Activated CD8-positive, alpha-beta memory T cell treated with anti-CD3 and anti-CD28 coated beads, Interleukin-2, amount 50 U/mL, for 48 hours (primary cell): ENCODE results near the gene KSR2.
"Not testable (repeated sequence)": the region's sequence is repeated elsewhere in the genome, so short reads cannot be mapped to it uniquely, and the experiment has no call there.

Experiments used
- DNase-seq: peaks from one replicate; pipeline ENCODE4 v3.0.0-alpha.2; 2020

KSR2 gene

GRCh38 chr12:117967512-117967911 lies 1.3 kb downstream of the KSR2 start:
- no peak for DNase-seq

GRCh38 chr12:117967043-117967442 lies 1.7 kb downstream of the KSR2 start:
- no peak for DNase-seq

GRCh38 chr12:117966511-117966910 lies 2.3 kb downstream of the KSR2 start:
- no peak for DNase-seq

- no peak for DNase-seq
These were observed 5.0 kb downstream of the KSR2 start for GRCh38 chr12:117963836-117964235.

GRCh38 chr12:117936722-117937484 lies 31.9 kb downstream of the KSR2 start:
- no peak for DNase-seq

- no peak for DNase-seq
These were observed 35.2 kb downstream of the KSR2 start for GRCh38 chr12:117933545-117933944.

GRCh38 chr12:117926391-117926899 lies 42.3 kb downstream of the KSR2 start:
- DNase-seq: no peak

GRCh38 chr12:117921929-117922777 lies 46.6 kb downstream of the KSR2 start:
- DNase-seq: no peak

GRCh38 chr12:117919479-117919878 lies 49.3 kb downstream of the KSR2 start:
- DNase-seq: no peak

GRCh38 chr12:117914686-117915085 lies 54.1 kb downstream of the KSR2 start:
- DNase-seq: no peak

GRCh38 chr12:117912756-117913155 lies 56.0 kb downstream of the KSR2 start:
- DNase-seq: no peak

- DNase-seq: no peak
These were observed 60.4 kb downstream of the KSR2 start for GRCh38 chr12:117908411-117908810.

GRCh38 chr12:117907108-117907689 lies 61.6 kb downstream of the KSR2 start:
- no peak for DNase-seq

GRCh38 chr12:117904051-117904450 lies 64.7 kb downstream of the KSR2 start:
- no peak for DNase-seq

- no peak for DNase-seq
These were observed 65.5 kb downstream of the KSR2 start for GRCh38 chr12:117903110-117903840.

- no peak for DNase-seq
These were observed 67.2 kb downstream of the KSR2 start for GRCh38 chr12:117901631-117902030.

- no peak for DNase-seq
These were observed 68.2 kb downstream of the KSR2 start for GRCh38 chr12:117900561-117900960.

GRCh38 chr12:117897372-117898161 lies 71.2 kb downstream of the KSR2 start:
- no peak for DNase-seq

GRCh38 chr12:117896009-117896408 lies 72.8 kb downstream of the KSR2 start:
- no peak for DNase-seq

- no peak for DNase-seq
These were observed 76.3 kb downstream of the KSR2 start for GRCh38 chr12:117892441-117892840.

- DNase-seq: not testable (repeated sequence)
These were observed 77.5 kb downstream of the KSR2 start for GRCh38 chr12:117891265-117891664.

GRCh38 chr12:117890644-117891043 lies 78.1 kb downstream of the KSR2 start:
- no peak for DNase-seq
